Neutrophil (primary cell): ENCODE measurements around the gene RGS12.

Source experiments
- H3K27ac ChIP-seq: fragments of 200-600 bp; sonication (generic); 2 replicates; pipeline ENCODE4 v1.5.1; 2016; ENCODE audit warnings: mild to moderate bottlenecking, moderate library complexity
- H3K27me3 ChIP-seq: fragments of 200-600 bp; sonication (generic); 2 replicates; pipeline ENCODE4 v1.6.0; 2016; ENCODE audit warnings: mild to moderate bottlenecking
- H3K36me3 ChIP-seq: fragments of 200-600 bp; sonication (generic); 2 replicates; pipeline ENCODE4 v1.5.1; 2017
- H3K4me1 ChIP-seq, 2 experiments: fragments of 200-600 bp in 1 of 2; sonication (generic) in 1 of 2; 1 replicate in 1 of 2; 2 replicates in 1 of 2; pipeline versions ENCODE4 v1.5.1 to v1.6.1; 2013 to 2016; ENCODE audit warnings: low read depth in 1 of 2, low read length in 1 of 2, mild to moderate bottlenecking in 1 of 2, moderate library complexity in 1 of 2; ENCODE audit not compliant: control insufficient read depth in 1 of 2, insufficient read depth in 1 of 2
- H3K4me3 ChIP-seq, 2 experiments: fragments of 200-600 bp in 1 of 2; sonication (generic) in 1 of 2; 1 replicate in 1 of 2; 2 replicates in 1 of 2; pipeline ENCODE4 v1.5.1; 2013 to 2016; ENCODE audit warnings: low read depth in 1 of 2, low read length in 1 of 2, mild to moderate bottlenecking in 1 of 2, moderate library complexity in 1 of 2
- H3K9me3 ChIP-seq: fragments of 200-600 bp; sonication (generic); 2 replicates; pipeline ENCODE4 v1.5.1; 2016
- CTCF ChIP-seq: fragments of 200-600 bp; sonication (generic); IDR thresholded peaks from 2 replicates; pipeline ENCODE4 v1.5.1; 2016; ENCODE audit warnings: antibody characterized with exemption

RGS12 gene

DNA sequence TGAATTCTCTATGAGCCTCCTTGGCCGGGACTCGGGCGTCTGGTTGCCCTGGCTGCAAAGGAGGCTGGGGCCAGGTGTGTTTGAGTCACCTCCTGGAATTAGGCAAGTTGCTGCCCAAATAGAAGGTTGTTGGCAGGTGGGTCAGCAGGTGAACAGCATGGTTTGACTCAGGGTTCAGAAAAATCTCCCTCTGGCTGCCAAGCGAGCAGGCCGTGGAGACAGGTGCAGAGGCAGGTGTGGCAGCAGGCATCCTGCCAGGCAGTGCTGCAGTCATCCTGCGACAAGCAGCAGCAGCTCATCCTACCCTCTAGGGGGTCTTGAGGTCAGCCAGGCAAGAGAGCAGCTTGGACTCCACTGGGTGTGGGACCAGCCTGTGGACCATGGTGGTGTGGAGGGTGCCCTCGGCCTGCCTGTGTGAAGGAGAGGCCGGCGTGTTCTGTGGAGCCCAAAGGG, 35.7 kb upstream of the RGS12 start:
- Histone ChIP-seq H3K27ac (no peak overlapping the region), H3K4me1 (no peaks in the 10 kb centered on the region), H3K4me3 (no peak overlapping the region), H3K36me3 (no peaks in the 10 kb centered on the region), H3K9me3 (no peaks in the 10 kb centered on the region), H3K27me3 (no peaks in the 10 kb centered on the region)
- TF ChIP-seq CTCF, result no peak

DNA sequence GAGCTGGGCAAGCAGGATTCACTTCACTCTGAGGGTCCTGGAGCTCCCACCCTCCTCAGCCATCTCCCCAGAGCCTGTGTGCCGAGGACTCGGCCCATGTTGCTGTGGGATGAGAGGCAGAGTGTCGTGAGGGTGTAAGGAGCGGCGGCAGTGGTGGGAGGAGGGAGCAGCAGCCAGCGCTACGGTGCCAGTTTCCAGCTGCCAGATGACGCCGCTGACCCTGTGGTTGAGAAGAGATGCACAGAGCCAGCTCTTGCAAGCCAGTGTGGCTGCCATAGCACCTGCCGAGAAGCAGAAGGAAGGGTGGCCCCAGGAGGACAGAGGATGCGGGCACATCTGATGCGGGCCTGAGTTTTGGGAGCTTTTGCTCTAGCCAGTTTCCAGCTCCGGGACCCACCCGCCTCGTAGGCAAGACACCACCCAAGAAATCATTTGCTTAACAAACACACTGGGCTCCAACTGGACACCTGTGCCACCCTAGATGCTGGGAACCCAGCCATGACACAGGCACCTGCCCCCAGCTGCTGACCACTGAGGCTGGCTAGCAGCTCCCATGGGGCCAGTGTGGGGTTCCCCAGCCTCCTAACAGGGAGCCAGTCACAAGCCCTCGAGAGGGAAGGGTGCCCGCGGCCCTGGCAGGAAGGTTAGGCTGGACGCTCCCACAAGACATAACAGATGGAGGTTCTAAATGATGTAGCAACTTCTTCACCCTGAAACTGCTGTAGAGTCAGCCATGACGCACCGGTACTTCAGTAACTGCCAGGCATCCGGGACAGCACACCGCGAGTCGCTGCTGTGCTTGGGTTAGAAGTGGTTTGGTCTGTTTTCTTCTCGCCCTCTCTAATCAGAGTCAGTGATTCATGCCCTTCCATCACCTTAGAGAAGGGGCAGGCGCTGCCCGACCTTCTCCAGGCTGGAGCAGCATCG, 35.0 kb upstream of the RGS12 start:
- Histone ChIP-seq H3K27me3 (no peaks in the 10 kb centered on the region), H3K36me3 (no peaks in the 10 kb centered on the region), H3K4me1 (no peaks in the 10 kb centered on the region), H3K4me3 (no peak overlapping the region), H3K27ac (no peak overlapping the region), H3K9me3 (no peaks in the 10 kb centered on the region)
- TF ChIP-seq CTCF, result no peak

GRCh38 chr4:3261411-3262207, 31.2 kb upstream of the RGS12 start:
- Histone ChIP-seq H3K27ac (no peak overlapping the region), H3K4me3 (no peak overlapping the region), H3K36me3 (no peaks in the 10 kb centered on the region), H3K4me1 (no peaks in the 10 kb centered on the region), H3K27me3 (no peaks in the 10 kb centered on the region), H3K9me3 (no peaks in the 10 kb centered on the region)
- TF ChIP-seq CTCF, result no peak

- H3K4me1 ChIP-seq, result no peaks in the 10 kb centered on the region
- H3K36me3 ChIP-seq, result no peaks in the 10 kb centered on the region
- no peaks in the 10 kb centered on the region for H3K9me3 ChIP-seq
- no peaks in the 10 kb centered on the region for H3K27me3 ChIP-seq
- no peak overlapping the region for H3K27ac ChIP-seq
- no peak overlapping the region for H3K4me3 ChIP-seq
- TF ChIP-seq CTCF, result no peak
These were observed 30.4 kb upstream of the RGS12 start for GRCh38 chr4:3262208-3263052.
